Measurements from ENCODE around the gene MRPL37.

The MRPL37 gene

DNA sequence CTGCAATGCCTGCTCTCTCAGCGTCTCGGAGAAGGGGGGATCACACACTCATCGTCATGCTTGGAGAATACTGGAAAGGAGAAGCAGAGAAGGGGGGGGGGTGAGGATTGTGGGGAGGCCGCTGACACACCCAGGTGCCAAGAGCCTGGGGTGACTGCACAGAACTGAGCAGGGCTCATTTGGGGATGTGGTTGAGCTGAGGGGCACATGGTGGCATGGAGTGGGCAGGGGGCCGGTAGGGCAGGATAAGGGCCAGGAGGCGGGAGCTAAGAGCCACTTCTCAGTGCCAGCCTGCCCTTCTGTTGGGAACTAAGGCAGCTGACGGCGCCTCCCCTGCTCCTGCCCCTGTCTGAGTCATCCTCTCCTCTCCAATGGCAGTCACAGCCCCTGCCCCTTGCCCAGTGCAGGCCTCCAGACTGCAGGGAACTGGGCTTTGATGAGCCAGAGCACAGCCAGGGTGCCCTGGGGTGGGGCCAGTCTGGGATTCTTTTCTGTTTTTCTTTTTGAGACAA, 27.2 kb downstream of the MRPL37 start:
- H3K27ac ChIP-seq = peak overlapping the region; percentile 12
- peaks cover 12% of the 10 kb centered on the region for H3K4me1 ChIP-seq
- no peaks in the 10 kb centered on the region for H3K36me3 ChIP-seq (ENCODE audit: control insufficient read depth, insufficient read depth, low read length)
- H3K9ac ChIP-seq = no peak overlapping the region
- no peak for TF ChIP-seq CTCF (IDR thresholded peaks at IDR 0.05)
- no peak overlapping the region for H3K4me3 ChIP-seq (ENCODE audit: low read depth, low read length)
- no peak overlapping the region for H3K4me2 ChIP-seq (ENCODE audit: low read length)
- no peaks in the 10 kb centered on the region for H3K27me3 ChIP-seq (ENCODE audit: control insufficient read depth, insufficient read depth, low read length)
- H3K79me2 ChIP-seq = no peaks in the 10 kb centered on the region
- no peak overlapping the region for H2AFZ ChIP-seq
- H3K9me3 ChIP-seq (ENCODE audit: control insufficient read depth, low read length) = no peaks in the 10 kb centered on the region

DNA sequence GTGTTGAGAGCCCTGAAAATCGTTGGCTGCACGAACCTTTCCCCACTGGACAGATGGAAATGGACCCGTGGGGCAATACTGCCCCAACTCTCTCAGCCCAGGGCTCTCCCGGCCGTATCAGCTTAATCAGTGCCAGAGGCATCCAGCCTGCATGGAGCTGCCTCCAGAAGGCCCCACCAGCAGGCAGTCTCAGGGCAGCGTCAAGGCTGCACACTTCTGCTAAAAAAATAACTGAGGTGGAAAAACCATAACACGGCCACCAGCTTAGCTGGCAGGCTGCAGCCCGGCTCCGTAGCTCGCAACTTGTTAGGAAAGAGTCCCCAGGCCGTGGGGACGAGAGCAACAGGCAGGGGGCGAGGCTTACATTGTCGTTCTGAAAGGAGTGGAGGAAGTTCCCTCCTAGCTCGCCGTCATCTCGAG, 27.9 kb downstream of the MRPL37 start:
- Histone ChIP-seq H3K27me3 (ENCODE audit: control insufficient read depth, insufficient read depth, low read length) (no peaks in the 10 kb centered on the region), H3K36me3 (ENCODE audit: control insufficient read depth, insufficient read depth, low read length) (no peaks in the 10 kb centered on the region), H2AFZ (no peak overlapping the region), H3K9ac (no peak overlapping the region), H3K79me2 (no peaks in the 10 kb centered on the region), H3K4me2 (ENCODE audit: low read length) (no peak overlapping the region), H3K4me3 (ENCODE audit: low read depth, low read length) (no peak overlapping the region), H3K9me3 (ENCODE audit: control insufficient read depth, low read length) (no peaks in the 10 kb centered on the region), H3K4me1 (peaks cover 12% of the 10 kb centered on the region), H3K27ac (peak overlapping the region; percentile 12)
- no peak for TF ChIP-seq CTCF (IDR thresholded peaks at IDR 0.05)

DNA sequence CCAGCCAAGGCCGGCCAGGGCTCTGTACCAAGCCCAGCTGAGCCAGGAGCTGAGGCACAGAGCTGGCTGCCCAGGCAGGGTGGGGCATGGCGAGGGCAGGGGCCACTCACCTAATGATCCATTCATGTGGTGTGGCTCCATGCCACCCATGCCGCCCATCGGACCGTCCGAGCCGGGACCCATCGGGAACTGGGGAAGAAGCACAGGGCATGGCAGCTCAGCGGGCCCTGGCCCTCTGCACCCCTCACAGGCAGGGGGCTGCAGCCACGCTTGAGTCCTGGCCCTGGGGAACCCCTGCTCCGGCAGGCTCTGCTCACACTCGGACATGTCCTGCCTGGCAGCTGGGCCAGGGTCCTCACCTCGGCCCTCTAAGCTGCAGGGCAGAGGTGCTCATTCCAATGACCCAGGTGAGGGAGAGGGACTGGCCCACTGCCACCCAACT, 28.7 kb downstream of the MRPL37 start:
- TF ChIP-seq CTCF (IDR thresholded peaks at IDR 0.05) = no peak
- Histone ChIP-seq H3K9ac (no peak overlapping the region), H3K27me3 (ENCODE audit: control insufficient read depth, insufficient read depth, low read length) (no peaks in the 10 kb centered on the region), H3K4me1 (peaks cover 12% of the 10 kb centered on the region), H3K9me3 (ENCODE audit: control insufficient read depth, low read length) (no peaks in the 10 kb centered on the region), H3K4me3 (ENCODE audit: low read depth, low read length) (no peak overlapping the region), H3K36me3 (ENCODE audit: control insufficient read depth, insufficient read depth, low read length) (no peaks in the 10 kb centered on the region), H3K79me2 (no peaks in the 10 kb centered on the region), H2AFZ (no peak overlapping the region), H3K4me2 (ENCODE audit: low read length) (no peak overlapping the region), H3K27ac (peak overlapping the region; percentile 32)

- no peaks in the 10 kb centered on the region for H3K27me3 ChIP-seq (ENCODE audit: control insufficient read depth, insufficient read depth, low read length)
- H3K4me1 ChIP-seq = peaks cover 12% of the 10 kb centered on the region
- no peaks in the 10 kb centered on the region for H3K36me3 ChIP-seq (ENCODE audit: control insufficient read depth, insufficient read depth, low read length)
Observed at GRCh38 chr1:54229281-54229891, 29.4 kb downstream of the MRPL37 start.

More at GRCh38 chr1:54229281-54229891, 29.4 kb downstream of the MRPL37 start:
- TF ChIP-seq CTCF (IDR thresholded peaks at IDR 0.05) = no peak
- Histone ChIP-seq H3K9ac (no peak overlapping the region), H3K4me2 (ENCODE audit: low read length) (no peak overlapping the region), H2AFZ (no peak overlapping the region), H3K4me3 (ENCODE audit: low read depth, low read length) (no peak overlapping the region), H3K9me3 (ENCODE audit: control insufficient read depth, low read length) (no peaks in the 10 kb centered on the region), H3K27ac (peak overlapping the region; percentile 32), H3K79me2 (no peaks in the 10 kb centered on the region)

Data from parathyroid adenoma (tissue), 2 donors.